SU-DHL-6 (cell line): ENCODE measurements around the gene HECW1.

Source experiments
- EZH2phosphoT487 ChIP-seq: fragments of 200-600 bp; sonication (generic), shearing (Covaris generic); conservative IDR thresholded peaks from 2 replicates; pipeline ENCODE4 v1.6.1; 2018; ENCODE audit warnings: mild to moderate bottlenecking, antibody characterized with exemption, low read length, moderate library complexity, mixed read lengths
- TF ChIP-seq, protein P1 (sequence below): fragments of 200-600 bp; sonication (generic); IDR thresholded peaks from one replicate; pipeline ENCODE4 v1.5.1; 2017; ENCODE audit warnings: antibody characterized with exemption, mild to moderate bottlenecking, low read length, moderate library complexity; ENCODE audit not compliant: insufficient read depth, poor library complexity, severe bottlenecking

DNA sequence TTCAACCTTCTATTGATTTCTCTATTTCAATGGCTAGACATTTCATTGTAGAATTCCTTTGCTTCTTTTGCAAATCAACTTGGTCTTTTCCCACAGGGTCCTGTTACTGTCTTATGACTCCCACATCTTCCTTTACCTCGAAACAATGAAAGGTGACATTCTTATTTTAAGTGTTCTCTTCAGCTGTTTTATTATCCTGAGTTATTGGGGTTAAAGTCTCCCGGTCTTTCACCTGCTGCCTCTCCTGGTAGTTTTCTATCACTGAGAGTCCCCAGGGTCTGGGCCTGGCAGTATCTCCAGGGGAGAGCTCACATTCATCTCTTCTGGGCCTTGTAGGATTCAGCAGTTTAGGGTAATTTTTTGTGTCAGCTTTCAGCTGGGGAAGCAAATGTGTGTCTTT is 95.8 kb downstream of the HECW1 start:
- TF ChIP-seq, protein P1, sequence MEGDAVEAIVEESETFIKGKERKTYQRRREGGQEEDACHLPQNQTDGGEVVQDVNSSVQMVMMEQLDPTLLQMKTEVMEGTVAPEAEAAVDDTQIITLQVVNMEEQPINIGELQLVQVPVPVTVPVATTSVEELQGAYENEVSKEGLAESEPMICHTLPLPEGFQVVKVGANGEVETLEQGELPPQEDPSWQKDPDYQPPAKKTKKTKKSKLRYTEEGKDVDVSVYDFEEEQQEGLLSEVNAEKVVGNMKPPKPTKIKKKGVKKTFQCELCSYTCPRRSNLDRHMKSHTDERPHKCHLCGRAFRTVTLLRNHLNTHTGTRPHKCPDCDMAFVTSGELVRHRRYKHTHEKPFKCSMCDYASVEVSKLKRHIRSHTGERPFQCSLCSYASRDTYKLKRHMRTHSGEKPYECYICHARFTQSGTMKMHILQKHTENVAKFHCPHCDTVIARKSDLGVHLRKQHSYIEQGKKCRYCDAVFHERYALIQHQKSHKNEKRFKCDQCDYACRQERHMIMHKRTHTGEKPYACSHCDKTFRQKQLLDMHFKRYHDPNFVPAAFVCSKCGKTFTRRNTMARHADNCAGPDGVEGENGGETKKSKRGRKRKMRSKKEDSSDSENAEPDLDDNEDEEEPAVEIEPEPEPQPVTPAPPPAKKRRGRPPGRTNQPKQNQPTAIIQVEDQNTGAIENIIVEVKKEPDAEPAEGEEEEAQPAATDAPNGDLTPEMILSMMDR: no peak
- no peak for TF ChIP-seq EZH2phosphoT487
